Adrenal gland (tissue), 5 donors: ENCODE results near the gene SMIM45.

Source experiments
- POLR2A ChIP-seq, 2 donors: fragments of 450-650 bp; IDR thresholded peaks; one replicate each; pipeline ENCODE4 v1.6.1; 2017; ENCODE audit warnings: antibody characterized with exemption in 2 of 2, mild to moderate bottlenecking in 2 of 2, moderate library complexity in 1 of 2
- TF ChIP-seq, protein P1 (sequence below), 6 experiments: fragments of 450-650 bp in 4 of 6; fragments of 200-600 bp in 2 of 6; sonication (generic) in 1 of 6; IDR thresholded peaks; 1 replicate in 5 of 6; 2 replicates in 1 of 6; pipeline versions ENCODE4 v1.5.1 to v1.8.0; 2016 to 2021; ENCODE audit warnings: antibody characterized with exemption in 6 of 6, mild to moderate bottlenecking in 2 of 6, moderate library complexity in 1 of 6
- donor health status: DM: no; HTN: no; CAD: no.

DNA sequence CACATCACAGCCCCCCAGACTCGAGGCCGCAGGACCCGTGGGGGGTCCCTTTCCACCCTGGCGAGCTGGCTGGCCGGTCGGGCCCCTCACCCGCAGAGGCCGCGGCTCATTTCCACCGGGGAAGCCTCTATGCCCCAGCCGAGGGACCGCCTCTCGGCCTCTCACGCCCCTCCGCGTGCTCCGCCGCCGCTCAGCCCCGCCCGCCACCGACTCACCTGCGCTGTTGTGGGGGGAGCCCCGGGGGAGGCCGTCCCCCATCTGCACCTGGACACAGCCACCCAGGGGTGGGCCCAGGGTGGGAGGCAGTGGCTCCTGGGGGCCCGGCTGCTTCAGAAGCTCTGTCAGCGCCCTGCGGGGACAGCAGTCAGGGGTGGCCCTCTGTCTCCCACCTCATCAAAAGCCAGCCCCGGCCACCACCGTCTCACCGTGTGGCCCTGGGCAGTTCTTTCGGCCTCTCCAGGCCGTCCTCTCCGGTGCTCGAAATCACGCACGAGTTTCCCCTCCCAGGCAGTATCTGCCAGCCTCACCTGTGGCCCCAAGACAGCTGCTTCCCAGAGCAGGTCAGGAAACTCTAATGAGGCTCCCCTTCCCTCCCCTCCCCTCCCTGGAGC, 40.8 kb upstream of the SMIM45 start:
- TF ChIP-seq, protein P1, sequence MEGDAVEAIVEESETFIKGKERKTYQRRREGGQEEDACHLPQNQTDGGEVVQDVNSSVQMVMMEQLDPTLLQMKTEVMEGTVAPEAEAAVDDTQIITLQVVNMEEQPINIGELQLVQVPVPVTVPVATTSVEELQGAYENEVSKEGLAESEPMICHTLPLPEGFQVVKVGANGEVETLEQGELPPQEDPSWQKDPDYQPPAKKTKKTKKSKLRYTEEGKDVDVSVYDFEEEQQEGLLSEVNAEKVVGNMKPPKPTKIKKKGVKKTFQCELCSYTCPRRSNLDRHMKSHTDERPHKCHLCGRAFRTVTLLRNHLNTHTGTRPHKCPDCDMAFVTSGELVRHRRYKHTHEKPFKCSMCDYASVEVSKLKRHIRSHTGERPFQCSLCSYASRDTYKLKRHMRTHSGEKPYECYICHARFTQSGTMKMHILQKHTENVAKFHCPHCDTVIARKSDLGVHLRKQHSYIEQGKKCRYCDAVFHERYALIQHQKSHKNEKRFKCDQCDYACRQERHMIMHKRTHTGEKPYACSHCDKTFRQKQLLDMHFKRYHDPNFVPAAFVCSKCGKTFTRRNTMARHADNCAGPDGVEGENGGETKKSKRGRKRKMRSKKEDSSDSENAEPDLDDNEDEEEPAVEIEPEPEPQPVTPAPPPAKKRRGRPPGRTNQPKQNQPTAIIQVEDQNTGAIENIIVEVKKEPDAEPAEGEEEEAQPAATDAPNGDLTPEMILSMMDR (IDR thresholded peaks at IDR 0.05): no peak
- TF ChIP-seq POLR2A (IDR thresholded peaks at IDR 0.05): no peak
